Small intestine (tissue), 16 donors: ENCODE results near the gene CXCL16. TPM values are rescaled to one million over a fixed set of nuclear protein-coding genes. Genes with fewer than 3 reads are reported as not detected.

Experiments
- DNase-seq, 2 donors: peaks; one replicate each; pipeline versions ENCODE4 v3.0.0 to v3.0.0-alpha.2; 2013
- FAIRE-seq: peaks from 2 replicates; lab custom pipeline; 2012; peaks lifted over from hg19 to GRCh38; lab: Jason Lieb, UNC
- H3K27ac ChIP-seq, 3 donors: one replicate each; pipeline ENCODE4 v1.5.1; 2013; ENCODE audit warnings: low read length in 2 of 3, mild to moderate bottlenecking in 2 of 3, control low read depth in 1 of 3, inconsistent platforms in 1 of 3, low read depth in 1 of 3, moderate library complexity in 1 of 3
- H3K27me3 ChIP-seq, 3 donors: one replicate each; pipeline ENCODE4 v1.6.1; 2013; ENCODE audit warnings: low read length in 3 of 3, inconsistent platforms in 1 of 3; ENCODE audit not compliant: control insufficient read depth in 3 of 3, insufficient read depth in 3 of 3
- H3K36me3 ChIP-seq, 3 donors: one replicate each; pipeline ENCODE4 v1.6.1; 2013; ENCODE audit warnings: low read length in 3 of 3, inconsistent platforms in 1 of 3, low read depth in 1 of 3, mild to moderate bottlenecking in 1 of 3, moderate library complexity in 1 of 3; ENCODE audit not compliant: control insufficient read depth in 3 of 3, insufficient read depth in 2 of 3
- H3K4me1 ChIP-seq, 3 donors: one replicate each; pipeline ENCODE4 v1.6.1; 2013; ENCODE audit warnings: low read length in 2 of 3, inconsistent platforms in 1 of 3, low read depth in 1 of 3, mild to moderate bottlenecking in 1 of 3, moderate library complexity in 1 of 3; ENCODE audit not compliant: control insufficient read depth in 3 of 3, insufficient read depth in 2 of 3
- H3K4me3 ChIP-seq, 3 donors: one replicate each; pipeline ENCODE4 v1.5.1; 2013; ENCODE audit warnings: low read length in 3 of 3, control low read depth in 1 of 3, inconsistent platforms in 1 of 3, low read depth in 1 of 3, mild to moderate bottlenecking in 1 of 3, moderate library complexity in 1 of 3
- H3K9me3 ChIP-seq, 2 donors: one replicate each; pipeline ENCODE4 v1.6.1; 2013; ENCODE audit warnings: low read depth in 1 of 2, low read length in 1 of 2; ENCODE audit not compliant: control insufficient read depth in 2 of 2, insufficient read depth in 1 of 2
- WGBS, 3 donors: extraction: QIAGEN DNeasy Blood & Tissue Kit; methylation state at CpG; one replicate each; pipeline ENCODE4 v1.1.7; 2013; 5-methylcytosine and 5-hydroxymethylcytosine counted together
- long read RNA-seq, 10 donors: transcript quantifications; one replicate each; lab custom pipeline, GENCODE V29; 2026
- polyA plus RNA-seq, 4 donors: library from polyadenylated mRNA; stranded (reverse) in 3 of 4; unstranded in 1 of 4; fragments of 200-250 nt in 3 of 4; fragments of 120-200 nt in 1 of 4; gene quantifications; one replicate each; pipeline versions ENCODE4 v1.2.1 to v1.2.3, GENCODE V29; 2013
- donor health status: healthy with polysubstance abuse.
- donor health status: control.
- donor health status: control.
- donor health status: Bipolar disorder and iron deficiency.
- donor health status: healthy.

CXCL16 gene, protein sequence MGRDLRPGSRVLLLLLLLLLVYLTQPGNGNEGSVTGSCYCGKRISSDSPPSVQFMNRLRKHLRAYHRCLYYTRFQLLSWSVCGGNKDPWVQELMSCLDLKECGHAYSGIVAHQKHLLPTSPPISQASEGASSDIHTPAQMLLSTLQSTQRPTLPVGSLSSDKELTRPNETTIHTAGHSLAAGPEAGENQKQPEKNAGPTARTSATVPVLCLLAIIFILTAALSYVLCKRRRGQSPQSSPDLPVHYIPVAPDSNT
- polyA plus RNA-seq, result 10 to 100 TPM; 37.5 to 77.8 (median 48.1) TPM
- long read RNA-seq, donor 1, result 0 reads
- long read RNA-seq, donor 2, transcript CXCL16-201 (6 exons, 2,222 nt), result major isoform, 16 of 26 reads
- long read RNA-seq, donor 2, partial matches to known transcripts, result 6 of 26 reads
- long read RNA-seq, donor 2, other reads (novel, unspliced or antisense), result 0 of 26 reads
- long read RNA-seq, donor 3, partial matches to known transcripts, result 16 of 24 reads
- long read RNA-seq, donor 3, other reads (novel, unspliced or antisense), result 0 of 24 reads
- long read RNA-seq, donor 4, result 0 reads
- long read RNA-seq, donor 5, partial matches to known transcripts, result 0 of 1 reads
- long read RNA-seq, donor 5, other reads (novel, unspliced or antisense), result 0 of 1 reads
- long read RNA-seq, donor 6, transcript CXCL16-201 (6 exons, 2,222 nt), result major isoform, 23 of 32 reads
- long read RNA-seq, donor 6, partial matches to known transcripts, result 5 of 32 reads
- long read RNA-seq, donor 6, other reads (novel, unspliced or antisense), result 0 of 32 reads
- long read RNA-seq, donor 7, result 0 reads
- long read RNA-seq, donor 8, partial matches to known transcripts, result 0 of 1 reads
- long read RNA-seq, donor 8, other reads (novel, unspliced or antisense), result 0 of 1 reads
- long read RNA-seq, donor 9, partial matches to known transcripts, result 0 of 1 reads
- long read RNA-seq, donor 9, other reads (novel, unspliced or antisense), result 0 of 1 reads
- long read RNA-seq, donor 10, partial matches to known transcripts, result 0 of 6 reads
- long read RNA-seq, donor 10, other reads (novel, unspliced or antisense), result 0 of 6 reads

DNA sequence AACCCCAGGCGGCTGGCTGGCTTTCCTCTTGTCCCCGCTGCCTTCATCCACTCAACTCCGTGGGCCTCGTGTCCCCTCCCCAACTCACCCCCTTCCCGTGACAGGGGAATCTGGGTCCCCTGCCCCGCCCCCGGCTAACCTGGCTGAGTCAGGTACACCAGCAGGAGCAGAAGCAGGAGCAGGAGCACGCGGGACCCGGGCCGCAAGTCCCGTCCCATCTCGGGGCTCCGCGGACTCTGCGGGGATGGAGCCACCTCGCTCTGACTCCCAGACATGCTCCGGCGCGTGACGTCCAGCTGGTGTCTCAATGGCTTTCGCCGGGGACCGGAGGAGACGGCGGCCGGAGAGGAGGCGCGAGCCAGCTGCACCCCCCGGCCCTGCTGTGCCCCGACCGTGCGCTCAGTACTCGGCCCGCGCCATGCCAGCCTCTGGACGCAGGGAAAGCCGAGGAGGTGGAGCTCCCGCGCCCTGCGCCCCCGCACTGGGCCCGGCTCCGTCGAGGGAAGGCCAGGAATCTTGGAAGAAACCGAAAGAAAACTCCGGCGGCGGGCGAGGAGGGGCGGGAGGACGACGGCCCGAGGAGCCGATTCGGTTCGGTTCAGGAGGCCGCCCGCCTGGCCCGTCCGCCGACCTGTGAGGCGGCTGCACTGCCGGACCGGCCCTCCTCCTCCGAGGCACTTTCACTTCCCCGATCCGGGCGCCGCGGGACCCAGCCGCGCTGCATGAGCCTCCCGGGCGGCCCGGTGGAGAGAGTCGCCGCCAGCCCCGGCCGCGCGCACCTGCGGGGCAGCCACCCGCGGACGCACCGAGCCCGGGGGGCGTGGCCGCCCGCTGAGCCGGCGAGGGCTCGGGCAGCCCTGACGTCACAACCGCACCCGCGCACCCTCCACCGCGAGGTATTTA is at the start of gene CXCL16, which contains the start of gene ZMYND15:
TSS of gene CXCL16 (minus strand) at position 807 of the 903 bp plus-strand sequence. CDS start at position 218, 589 bp downstream.
TSS of gene ZMYND15 (plus strand) at position 712 of the 903 bp plus-strand sequence. CDS start 716 bp downstream, outside the sequence.
- Histone ChIP-seq H3K9me3 (no peaks in the 10 kb centered on the region), H3K27me3 (peaks cover 0 to 32% (median 0%) of the 10 kb centered on the region in 3 donors), H3K27ac (peak within 1 kb of the TSS; percentile 55 to 84 (median 82)), H3K36me3 (peaks cover 0 to 18% (median under 1%) of the 10 kb centered on the region in 3 donors), H3K4me1 (peaks cover 0 to 21% (median 0%) of the 10 kb centered on the region in 3 donors), H3K4me3 (peak within 1 kb of the TSS; percentile 55 to 79 (median 73))
- whole genome bisulfite sequencing, 3 donors, result 0 to 1% (median 1%) methylated on average over 73 to 100 of the region's 100 CpGs
- FAIRE-seq, result no peak
- peak; percentile 77 to 90 for DNase-seq

DNA sequence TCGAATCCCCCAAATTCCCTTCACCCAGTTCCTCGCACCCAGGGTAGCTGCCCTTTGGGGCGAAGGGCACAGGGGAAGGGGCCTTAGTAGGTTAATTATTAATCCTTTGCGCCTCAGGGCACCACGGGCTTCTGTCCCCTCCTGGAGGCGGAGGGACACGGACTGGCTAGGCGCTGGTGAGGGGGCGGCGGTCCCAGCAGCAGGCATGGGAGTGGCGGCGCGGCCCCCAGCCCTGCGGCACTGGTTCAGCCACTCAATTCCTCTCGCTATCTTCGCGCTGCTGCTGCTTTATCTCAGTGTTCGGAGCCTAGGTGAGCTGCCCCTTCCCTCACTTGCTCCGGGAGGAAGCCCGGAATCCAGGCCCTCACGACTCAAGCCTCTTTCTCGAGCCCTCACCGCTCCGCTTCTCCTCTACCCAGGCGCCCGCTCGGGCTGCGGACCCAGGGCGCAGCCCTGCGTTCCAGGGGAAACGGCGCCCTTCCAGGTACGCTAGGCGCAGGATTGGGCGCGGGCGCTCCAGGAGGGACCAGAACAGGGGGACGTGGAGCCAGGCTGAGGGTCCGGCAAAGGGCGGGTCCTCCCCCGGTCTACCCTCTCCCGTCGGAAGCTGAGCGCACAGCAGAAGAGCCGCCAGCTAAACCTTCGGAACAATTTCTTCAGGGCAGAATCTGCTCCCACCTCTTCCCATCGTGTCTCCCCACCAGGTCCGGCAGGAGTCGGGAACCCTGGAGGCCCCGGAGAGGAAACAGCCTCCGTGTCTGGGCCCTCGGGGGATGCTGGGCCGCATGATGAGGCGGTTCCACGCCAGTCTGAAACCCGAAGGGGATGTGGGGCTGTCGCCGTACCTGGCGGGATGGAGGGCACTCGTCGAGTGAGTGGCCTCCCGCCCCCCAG is 49.3 kb upstream of the CXCL16 start, which contains the start of gene GLTPD2:
TSS of gene GLTPD2 (plus strand) at position 158 of the 894 bp plus-strand sequence. CDS start at position 206, 48 bp downstream.
- Histone ChIP-seq H3K36me3 (no peaks in the 10 kb centered on the region), H3K27me3 (peaks cover 0 to 30% (median 5%) of the 10 kb centered on the region in 3 donors), H3K9me3 (no peaks in the 10 kb centered on the region), H3K27ac (peak within 1 kb of the TSS; percentile 98 to 100 (median 99)), H3K4me3 (peak within 1 kb of the TSS; percentile 48 to 95 (median 87)), H3K4me1 (peaks cover 0 to 41% (median 10%) of the 10 kb centered on the region in 3 donors)
- WGBS, 3 donors, result 9 to 22% (median 22%) methylated on average over 50 to 62 of the region's 62 CpGs
- DNase-seq (peak; percentile 69 to 84), FAIRE-seq (no peak)

DNA sequence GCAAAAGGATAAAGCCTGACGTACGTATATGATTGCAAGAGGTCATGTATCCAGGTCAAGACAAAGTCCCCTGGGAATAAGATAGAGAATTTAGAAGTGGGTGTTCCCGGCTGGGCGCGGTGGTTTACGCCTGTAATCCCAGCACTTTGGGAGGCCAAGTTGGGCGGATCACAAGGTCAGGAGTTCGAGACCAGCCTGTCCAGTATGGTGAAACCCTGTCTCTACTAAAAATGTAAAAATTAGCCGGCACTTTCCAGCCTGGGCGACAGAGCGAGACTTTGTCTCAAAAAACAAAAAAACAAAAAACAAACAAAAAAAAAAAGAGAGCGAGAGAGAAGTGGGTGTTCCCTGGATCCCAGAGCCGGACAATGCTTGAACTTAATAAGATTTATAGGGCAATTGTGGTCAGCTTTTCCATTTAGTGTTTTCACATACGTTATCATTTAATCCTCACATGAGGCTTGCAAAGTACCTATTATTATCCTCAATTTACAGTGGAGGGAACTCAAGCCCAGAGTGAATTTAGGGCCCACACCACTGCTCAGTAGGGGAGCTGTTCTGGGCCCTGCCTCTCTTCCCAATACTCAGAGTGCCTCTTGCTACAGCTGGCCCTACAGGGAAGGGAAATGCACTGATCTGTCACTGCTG is 48.6 kb upstream of the CXCL16 start:
- Histone ChIP-seq H3K9me3 (no peaks in the 10 kb centered on the region), H3K36me3 (no peaks in the 10 kb centered on the region), H3K27me3 (peaks cover 0 to 37% (median 6%) of the 10 kb centered on the region in 3 donors), H3K27ac (peak overlapping the region; percentile 98 to 100 (median 99)), H3K4me3 (peak overlapping the region in 2 of 3 donors; percentile 87 to 95), H3K4me1 (peaks cover 0 to 41% (median 10%) of the 10 kb centered on the region in 3 donors)
- WGBS, 3 donors, result 36 to 59% (median 51%) methylated on average over 14 of the region's 14 CpGs
- DNase-seq (no peak), FAIRE-seq (no peak)

DNA sequence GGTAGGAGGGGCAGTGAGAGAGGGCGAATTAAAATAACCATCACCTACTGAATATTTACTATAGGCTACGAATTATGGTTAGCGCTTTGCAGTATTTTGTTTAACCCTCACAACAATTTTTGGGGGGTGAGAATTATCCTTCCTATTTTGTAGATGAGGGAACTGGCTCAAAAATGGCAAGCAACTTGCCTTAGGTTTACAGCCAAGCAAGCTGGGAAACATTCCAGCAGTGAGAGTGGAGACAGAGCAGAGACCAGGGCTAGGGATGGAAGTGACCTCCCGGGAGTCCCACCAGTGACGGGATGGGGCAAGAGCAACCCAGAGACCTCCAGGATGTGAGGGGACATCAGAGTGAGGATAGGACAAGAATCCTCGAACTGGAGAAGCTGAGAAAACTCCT is 46.8 kb upstream of the CXCL16 start:
- peaks cover 0 to 6% of the 10 kb centered on the region in 2 donors for H3K9me3 ChIP-seq
- H3K27me3 ChIP-seq, result peaks cover 0 to 46% (median 10%) of the 10 kb centered on the region in 3 donors
- peak overlapping the region in 2 of 3 donors; percentile 12 to 98 for H3K27ac ChIP-seq
- DNase-seq (peak in 1 of 2 donors; percentile 40), FAIRE-seq (no peak)
- peaks cover 0 to 41% (median 10%) of the 10 kb centered on the region in 3 donors for H3K4me1 ChIP-seq
- 24 to 64% (median 58%) methylated on average over 6 of the region's 6 CpGs for WGBS, 3 donors
- H3K36me3 ChIP-seq, result peaks cover 0 to 10% (median 0%) of the 10 kb centered on the region in 3 donors
- no peak overlapping the region for H3K4me3 ChIP-seq

DNA sequence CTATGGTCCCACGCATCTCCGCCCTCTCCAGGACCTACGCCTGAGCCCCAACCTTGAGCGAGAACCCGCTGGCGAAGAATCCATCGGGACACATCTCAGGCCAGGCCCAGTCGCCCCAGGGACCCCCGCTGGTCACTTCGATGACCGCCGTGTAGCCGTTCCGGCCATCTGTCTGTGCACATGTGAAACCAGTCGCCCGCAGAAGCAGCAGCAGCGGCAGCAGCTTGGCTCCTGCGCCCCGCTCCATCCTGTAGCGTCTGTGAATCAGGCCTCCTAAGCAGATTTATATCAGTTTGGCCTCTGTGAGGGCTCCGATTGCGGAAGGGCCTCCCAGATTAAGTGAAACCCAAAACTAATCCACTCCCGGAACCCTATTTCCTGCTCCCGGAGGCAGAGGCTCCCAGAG is 46.4 kb upstream of the CXCL16 start, which contains the start of gene VMO1:
TSS of gene VMO1 (minus strand) at position 259 of the 406 bp plus-strand sequence. CDS start at position 247, 12 bp downstream.
- WGBS, 3 donors, result 13 to 68% (median 59%) methylated on average over 24 of the region's 24 CpGs
- H3K9me3 ChIP-seq, result peaks cover 0 to 6% of the 10 kb centered on the region in 2 donors
- H3K27ac ChIP-seq, result peak within 1 kb of the TSS; percentile 12 to 99 (median 98)
- FAIRE-seq, result no peak
- peaks cover 0 to 38% (median 10%) of the 10 kb centered on the region in 3 donors for H3K4me1 ChIP-seq
- peaks cover 0 to 46% (median 10%) of the 10 kb centered on the region in 3 donors for H3K27me3 ChIP-seq
- H3K36me3 ChIP-seq, result peaks cover 0 to 12% (median 0%) of the 10 kb centered on the region in 3 donors
- H3K4me3 ChIP-seq, result peak within 1 kb of the TSS in 1 of 3 donors; percentile 6
- peak in 1 of 2 donors; percentile 43 for DNase-seq

DNA sequence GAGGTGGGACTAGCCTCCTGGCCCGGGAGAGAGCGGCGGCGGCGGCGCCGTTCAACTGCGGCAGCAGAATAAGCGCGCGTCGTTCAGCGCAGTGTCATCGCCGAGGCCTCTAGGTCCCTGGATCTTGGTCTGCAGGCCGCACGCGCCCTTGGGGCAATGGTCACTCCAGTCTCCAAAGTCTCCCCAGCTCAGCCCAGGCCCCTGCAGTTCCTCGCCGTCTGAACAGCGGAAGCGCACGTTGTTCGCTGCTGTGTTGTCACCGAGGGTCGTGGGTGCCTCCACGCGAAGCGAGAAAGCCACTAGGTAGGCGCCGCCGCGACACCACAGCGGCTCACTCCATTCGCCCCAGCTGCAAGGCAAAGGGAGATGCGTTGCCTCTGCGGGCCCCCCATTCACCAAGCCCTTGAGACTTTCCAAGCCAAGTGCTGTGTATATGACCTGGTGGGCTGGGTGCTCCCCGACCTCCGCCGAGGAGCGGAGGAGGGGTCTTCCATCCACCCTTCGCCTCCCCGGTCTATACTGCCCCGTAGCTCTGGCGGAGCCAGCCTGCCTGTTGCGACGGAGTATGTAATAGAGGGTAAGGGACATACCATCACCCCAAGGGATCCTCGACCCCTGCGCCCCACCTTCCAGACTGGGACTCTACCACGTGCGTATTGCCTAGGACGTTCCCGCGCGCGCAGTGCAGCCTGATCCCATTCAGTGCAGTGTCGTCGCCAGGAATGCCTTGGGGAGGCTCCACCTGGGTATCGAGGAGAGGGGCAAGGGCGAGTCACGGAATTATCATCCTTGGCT is 45.8 kb upstream of the CXCL16 start:
- no peak for FAIRE-seq
- peaks cover 0 to 37% (median 10%) of the 10 kb centered on the region in 3 donors for H3K4me1 ChIP-seq
- H3K27ac ChIP-seq, result no peak overlapping the region
- peaks cover 0 to 6% of the 10 kb centered on the region in 2 donors for H3K9me3 ChIP-seq
- peaks cover 0 to 12% (median 0%) of the 10 kb centered on the region in 3 donors for H3K36me3 ChIP-seq
- peak in 1 of 2 donors; percentile 74 for DNase-seq
- peaks cover 0 to 46% (median 10%) of the 10 kb centered on the region in 3 donors for H3K27me3 ChIP-seq
- peak overlapping the region in 1 of 3 donors; percentile 6 for H3K4me3 ChIP-seq
- WGBS, 3 donors, result 18 to 76% (median 62%) methylated on average over 57 to 61 of the region's 61 CpGs
